Measurements from ENCODE around the gene ZNF140.

The ZNF140 gene

GRCh38 chr12:133080368-133081158 is at the start of gene ZNF140:
Gene ZNF140 (plus strand): TSS chr12:133080923. CDS start chr12:133081321, 398 bp downstream.
- DNase-seq, result peak; percentile 97

DNA sequence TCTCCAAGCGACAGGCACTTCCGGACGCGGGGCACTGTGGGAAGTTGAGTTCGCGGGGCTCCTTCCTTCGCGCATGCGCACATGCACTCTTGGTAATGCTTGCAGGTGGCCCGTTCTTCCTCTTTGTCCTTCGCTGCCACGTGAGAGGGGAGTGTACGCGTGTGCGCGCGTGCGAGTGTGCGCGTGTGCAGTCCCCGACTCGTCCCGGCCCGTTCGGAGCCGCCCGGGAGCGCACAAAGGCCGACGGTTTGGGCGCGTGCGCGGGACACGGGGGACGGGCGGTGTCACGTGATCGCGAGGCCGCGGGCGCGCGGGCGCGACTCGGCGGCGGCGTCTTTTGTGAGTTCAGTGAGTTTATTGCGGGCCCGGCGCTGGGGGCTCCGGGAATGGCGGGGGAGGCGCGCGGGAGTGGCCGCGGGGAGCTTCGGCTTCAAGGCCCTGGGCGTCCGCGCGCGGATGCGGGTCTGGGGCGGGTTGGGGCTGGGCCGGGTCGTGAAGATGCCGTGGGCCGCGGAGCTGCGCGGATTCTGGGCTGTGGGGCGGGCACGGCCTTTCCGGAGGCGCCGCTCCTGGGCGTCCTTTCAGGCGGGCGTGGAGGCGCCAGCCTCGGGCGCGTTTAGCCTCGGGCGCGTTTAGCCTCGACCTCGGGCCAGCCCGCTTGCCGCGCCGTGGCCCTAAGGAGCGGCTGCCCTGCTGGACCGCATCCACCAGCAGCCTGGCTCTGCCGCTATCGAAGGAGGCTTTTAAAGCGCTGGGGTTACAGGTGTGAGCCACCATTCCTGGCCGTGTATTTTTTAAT is 43.3 kb upstream of the ZNF140 start, which contains the start of gene ZNF84:
Gene ZNF84, plus strand, starts transcription at position 303 of the 799 bp plus-strand sequence. CDS start 3,959 bp downstream, outside the sequence.
- peak; percentile 97 for DNase-seq

DNA sequence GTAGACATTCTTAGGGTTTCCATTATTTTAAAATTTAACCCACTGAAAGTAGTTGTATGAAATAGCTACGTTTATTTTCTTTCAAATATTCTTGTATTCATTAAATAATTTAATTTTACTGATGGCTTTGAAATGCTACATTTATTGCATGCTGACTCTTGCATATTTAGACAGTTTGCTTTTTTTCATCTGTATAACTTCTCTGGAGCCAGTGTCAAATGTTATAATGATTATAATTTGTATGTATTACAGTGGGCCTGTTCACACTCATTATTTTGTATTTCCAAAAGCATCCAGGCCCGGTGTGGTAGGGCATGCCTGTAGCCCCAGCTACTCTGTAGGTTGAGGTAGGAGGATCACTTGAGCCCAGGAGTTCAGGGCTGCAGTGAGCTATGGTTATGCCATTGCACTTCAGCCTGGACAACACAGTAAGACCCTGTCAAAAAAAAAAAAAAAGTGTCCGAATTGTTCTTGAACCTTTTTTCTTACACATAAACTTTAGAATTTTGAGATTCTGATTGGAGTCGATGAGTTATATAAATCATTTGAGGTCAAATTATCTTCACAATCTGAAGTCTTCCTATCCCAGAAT is 42.5 kb upstream of the ZNF140 start:
- no peak for DNase-seq

GRCh38 chr12:133046698-133047097 is 34.0 kb upstream of the ZNF140 start:
- DNase-seq, result no peak

- no peak for DNase-seq
Measured at GRCh38 chr12:133057446-133057845, 23.3 kb upstream of the ZNF140 start.

GRCh38 chr12:133058203-133059113 is 22.3 kb upstream of the ZNF140 start:
- no peak for DNase-seq

GRCh38 chr12:133061954-133062353 is 18.8 kb upstream of the ZNF140 start:
- no peak for DNase-seq

GRCh38 chr12:133063556-133063955 is 17.2 kb upstream of the ZNF140 start:
- no peak for DNase-seq

DNA sequence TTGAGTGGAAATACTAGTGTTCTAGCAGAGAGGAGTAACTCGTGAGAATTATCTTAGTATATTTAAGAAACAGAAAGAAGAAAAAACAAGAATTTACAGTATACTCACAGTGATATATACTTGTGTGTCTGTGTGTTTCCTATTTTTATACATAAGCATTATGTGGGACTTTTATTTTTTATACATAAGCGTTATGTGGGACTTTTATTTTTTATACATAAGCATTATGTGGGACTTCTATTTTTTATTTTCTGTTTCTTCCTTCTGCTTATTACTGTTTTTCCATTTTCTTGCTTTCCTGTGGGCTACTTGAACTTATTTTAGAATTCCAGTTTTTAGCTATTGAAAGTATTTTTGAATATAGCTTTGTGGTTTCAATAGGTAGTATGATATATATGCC is 6.9 kb upstream of the ZNF140 start:
- DNase-seq, result no peak

DNA sequence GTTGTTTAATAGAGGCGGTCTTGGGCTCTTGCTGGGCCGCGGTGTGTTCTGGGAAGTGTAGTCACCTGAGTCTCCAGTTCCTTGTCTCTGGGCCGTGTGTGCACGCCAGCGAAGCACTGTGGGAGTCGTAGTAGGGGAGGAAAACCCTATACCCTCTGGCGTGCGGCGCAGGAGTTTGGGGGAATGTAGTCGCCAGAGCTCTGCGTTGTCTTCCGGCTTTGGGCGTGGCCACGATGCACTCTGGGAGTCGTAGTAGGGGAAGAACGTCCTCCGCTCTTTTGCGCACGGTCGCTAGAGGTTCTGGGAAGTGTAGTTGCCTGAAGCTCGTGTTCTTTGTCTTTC is 726 bp upstream of the ZNF140 start:
- DNase-seq, result peak; percentile 99

- DNase-seq, result no peak
Measured at GRCh38 chr12:133081159-133081780, 547 bp downstream of the ZNF140 start.

GRCh38 chr12:133083345-133083744 is 2.6 kb downstream of the ZNF140 start:
- DNase-seq, result no peak

DNA sequence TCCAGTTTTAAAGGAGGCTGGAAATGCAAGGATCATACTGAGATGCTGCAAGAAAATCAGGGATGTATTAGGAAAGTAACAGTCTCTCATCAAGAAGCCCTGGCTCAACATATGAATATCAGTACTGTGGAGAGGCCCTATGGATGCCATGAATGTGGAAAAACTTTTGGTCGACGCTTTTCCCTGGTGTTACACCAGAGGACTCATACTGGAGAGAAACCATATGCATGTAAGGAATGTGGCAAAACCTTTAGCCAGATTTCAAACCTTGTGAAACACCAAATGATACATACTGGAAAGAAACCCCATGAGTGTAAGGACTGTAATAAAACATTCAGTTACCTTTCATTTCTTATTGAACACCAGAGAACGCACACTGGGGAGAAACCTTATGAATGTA is 24.9 kb downstream of the ZNF140 start:
- DNase-seq, result no peak

DNA sequence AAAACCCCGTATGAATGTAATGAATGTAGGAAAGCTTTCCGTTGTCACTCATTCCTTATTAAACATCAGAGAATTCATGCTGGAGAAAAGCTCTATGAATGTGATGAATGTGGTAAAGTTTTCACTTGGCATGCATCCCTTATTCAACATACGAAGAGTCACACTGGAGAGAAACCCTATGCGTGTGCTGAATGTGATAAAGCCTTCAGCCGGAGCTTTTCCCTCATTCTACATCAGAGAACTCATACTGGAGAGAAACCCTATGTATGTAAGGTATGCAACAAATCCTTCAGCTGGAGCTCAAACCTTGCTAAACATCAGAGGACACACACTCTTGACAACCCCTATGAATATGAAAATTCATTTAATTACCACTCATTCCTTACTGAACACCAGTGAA is 25.5 kb downstream of the ZNF140 start:
- no peak for DNase-seq

DNA sequence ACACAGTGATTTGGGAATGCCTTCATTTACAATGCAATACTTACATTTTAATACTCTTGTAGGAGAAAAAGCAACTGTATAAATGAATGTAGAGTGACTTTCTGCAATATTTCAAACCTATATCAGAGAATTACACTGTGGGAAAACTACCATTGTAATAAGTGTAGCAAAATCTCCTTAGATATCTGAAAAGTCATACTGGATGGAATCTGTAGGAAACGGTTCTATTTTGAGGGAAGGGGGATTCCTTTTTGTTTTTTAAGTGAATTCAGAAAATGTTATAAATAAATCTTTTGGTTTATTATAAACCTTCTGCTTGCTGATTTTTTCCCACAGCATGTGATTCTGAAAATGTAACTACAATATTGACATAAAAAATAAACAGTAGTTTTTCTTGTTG is 26.4 kb downstream of the ZNF140 start:
- DNase-seq, result no peak

- no peak for DNase-seq
Measured at GRCh38 chr12:133108150-133108549, 27.4 kb downstream of the ZNF140 start.

- no peak for DNase-seq
Measured at GRCh38 chr12:133120385-133121191, 39.9 kb downstream of the ZNF140 start.

GRCh38 chr12:133124674-133125073 is 44.0 kb downstream of the ZNF140 start:
- no peak for DNase-seq

DNA sequence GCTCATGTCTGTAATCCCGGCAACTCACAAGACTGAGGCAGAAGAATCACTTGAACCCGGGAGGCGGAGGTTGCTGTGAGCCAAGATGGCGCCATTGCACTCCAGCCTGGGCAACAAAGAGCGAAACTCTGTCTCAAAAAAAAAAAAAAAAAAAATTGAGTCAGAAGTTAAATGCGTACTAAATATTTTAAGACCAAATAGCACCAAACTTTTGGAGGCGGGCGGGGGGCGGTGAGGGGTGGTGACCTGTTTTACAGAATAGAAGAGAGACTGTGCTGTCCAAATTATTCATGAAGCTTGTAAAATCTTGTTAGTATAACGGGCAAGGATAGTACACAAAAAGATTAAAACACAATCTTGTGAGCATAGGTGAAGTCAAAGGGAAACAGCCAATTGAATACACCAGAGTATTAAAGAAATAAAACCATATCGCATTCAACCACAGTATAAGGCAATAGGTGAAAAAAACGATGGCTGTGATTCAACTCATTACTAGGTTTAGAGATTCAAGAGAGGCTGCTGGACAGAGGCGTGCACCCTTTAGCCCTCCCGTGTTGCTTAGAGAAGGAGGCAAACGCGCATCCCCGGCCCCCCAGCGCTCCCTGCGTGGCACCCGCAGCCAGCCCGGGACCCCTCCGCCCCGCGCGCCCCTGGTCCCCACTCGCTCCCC is 48.8 kb downstream of the ZNF140 start:
- DNase-seq, result no peak

GRCh38 chr12:133130038-133130807 is 49.5 kb downstream of the ZNF140 start, which contains the start of the genes ZNF10 and ZNF891:
Gene ZNF10 (plus strand): TSS chr12:133130627. CDS start chr12:133144493, 13,866 bp downstream.
Gene ZNF891 (minus strand): TSS chr12:133130274. CDS start chr12:133121918, 8,356 bp downstream.
- DNase-seq, result peak; percentile 92
